ENCODE measurements around the gene LILRB3.
"Not testable (repeated sequence)": the region's sequence is repeated elsewhere in the genome, so short reads cannot be mapped to it uniquely, and the experiment has no call there.

LILRB3 gene

GRCh38 chr19:54209058-54209810 lies 13.6 kb downstream of the LILRB3 start:
- no peak for DNase-seq

GRCh38 chr19:54208784-54209057 lies 14.1 kb downstream of the LILRB3 start:
- no peak for DNase-seq

GRCh38 chr19:54207983-54208783 lies 14.6 kb downstream of the LILRB3 start:
- DNase-seq: no peak

GRCh38 chr19:54207676-54207982 lies 15.2 kb downstream of the LILRB3 start:
- no peak for DNase-seq

GRCh38 chr19:54207193-54207592 lies 15.6 kb downstream of the LILRB3 start:
- not testable (repeated sequence) for DNase-seq

GRCh38 chr19:54206831-54207177 lies 16.0 kb downstream of the LILRB3 start:
- DNase-seq: no peak

GRCh38 chr19:54206030-54206830 lies 16.6 kb downstream of the LILRB3 start:
- DNase-seq: no peak

GRCh38 chr19:54204767-54205468 lies 17.9 kb downstream of the LILRB3 start:
- DNase-seq: no peak

- no peak for DNase-seq
Measured at GRCh38 chr19:54203151-54203611, 19.6 kb downstream of the LILRB3 start.

- no peak for DNase-seq
Measured at GRCh38 chr19:54201980-54202379, 20.8 kb downstream of the LILRB3 start.

GRCh38 chr19:54201172-54201701 lies 21.6 kb downstream of the LILRB3 start:
- DNase-seq: no peak

GRCh38 chr19:54199401-54199800 lies 23.4 kb downstream of the LILRB3 start:
- DNase-seq: no peak

GRCh38 chr19:54197121-54197520 lies 25.7 kb downstream of the LILRB3 start:
- DNase-seq: no peak

- no peak for DNase-seq
Measured at GRCh38 chr19:54196536-54196935, 26.3 kb downstream of the LILRB3 start.

- not testable (repeated sequence) for DNase-seq
Measured at GRCh38 chr19:54194463-54194862, 28.3 kb downstream of the LILRB3 start.

- DNase-seq: no peak
Measured at GRCh38 chr19:54193011-54193410, 29.8 kb downstream of the LILRB3 start.

GRCh38 chr19:54191811-54192453 lies 30.9 kb downstream of the LILRB3 start:
- DNase-seq: no peak

GRCh38 chr19:54191011-54191810 lies 31.6 kb downstream of the LILRB3 start, which contains the start of gene TSEN34:
TSS of gene TSEN34 (plus strand) at chr19:54191308. CDS start at chr19:54191365, 57 bp downstream.
- peak; percentile 91 for DNase-seq

GRCh38 chr19:54190503-54191010 lies 32.2 kb downstream of the LILRB3 start:
- peak; percentile 100 for DNase-seq

GRCh38 chr19:54189735-54190502 lies 32.9 kb downstream of the LILRB3 start:
- peak; percentile 100 for DNase-seq

Data from NCI-H748 treated with DMSO at 0.1 percent for 48 hours (cell line).